GM18517 (cell line): ENCODE results near the gene DGAT2.
A peak's percentile ranks its signal among the peaks of the same experiment; 100 is the strongest.

ENCODE experiments used
- ATAC-seq: cut with Tn5 transposase; IDR thresholded peaks from one replicate; pipeline ENCODE4 v1.9.1; 2021; ENCODE audit warnings: mild to moderate bottlenecking, moderate library complexity; ENCODE audit not compliant: unreplicated experiment

DGAT2 gene

GRCh38 chr11:75821202-75821601 is 52.6 kb downstream of the DGAT2 start:
- no peak for ATAC-seq

GRCh38 chr11:75822541-75822940 is 54.0 kb downstream of the DGAT2 start:
- no peak for ATAC-seq

DNA sequence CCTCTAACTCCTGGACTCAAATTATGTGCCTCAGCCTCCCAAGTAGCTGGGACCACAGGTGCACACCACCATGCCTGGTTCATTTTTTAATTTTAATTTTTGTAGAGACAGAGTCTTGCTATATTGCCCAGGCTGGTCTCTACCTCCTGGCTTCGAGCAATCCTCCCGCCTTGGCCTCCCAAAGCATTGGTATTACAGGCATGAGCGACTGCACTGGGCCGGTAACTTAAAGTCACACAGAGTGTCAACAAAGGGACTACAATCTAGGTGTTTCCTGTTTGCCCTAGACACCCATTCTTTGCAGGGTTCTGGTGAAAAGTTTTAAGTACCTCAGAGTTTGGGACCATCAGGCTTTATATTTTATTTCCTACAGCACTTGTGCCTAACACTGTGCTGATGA is 54.8 kb downstream of the DGAT2 start:
- no peak for ATAC-seq

DNA sequence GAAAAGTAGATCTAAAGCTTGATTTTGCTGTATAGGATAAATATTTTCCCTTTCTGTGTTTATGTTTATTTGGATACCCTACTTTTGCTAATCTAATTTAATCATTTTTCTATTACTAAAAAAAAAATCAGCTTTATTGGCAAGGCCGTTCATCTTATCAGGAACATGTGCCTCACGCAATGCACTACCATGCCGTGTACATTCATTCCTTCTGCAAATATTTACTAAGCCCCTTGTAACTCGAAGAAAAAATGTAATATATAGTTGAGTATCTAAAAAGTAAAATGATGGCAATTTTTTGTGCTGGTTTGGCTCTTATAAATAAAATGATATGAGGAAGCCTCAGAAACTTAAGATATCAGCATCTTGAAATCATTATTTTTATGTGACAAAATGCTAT is 55.4 kb downstream of the DGAT2 start:
- ATAC-seq, result peak; percentile 1

DNA sequence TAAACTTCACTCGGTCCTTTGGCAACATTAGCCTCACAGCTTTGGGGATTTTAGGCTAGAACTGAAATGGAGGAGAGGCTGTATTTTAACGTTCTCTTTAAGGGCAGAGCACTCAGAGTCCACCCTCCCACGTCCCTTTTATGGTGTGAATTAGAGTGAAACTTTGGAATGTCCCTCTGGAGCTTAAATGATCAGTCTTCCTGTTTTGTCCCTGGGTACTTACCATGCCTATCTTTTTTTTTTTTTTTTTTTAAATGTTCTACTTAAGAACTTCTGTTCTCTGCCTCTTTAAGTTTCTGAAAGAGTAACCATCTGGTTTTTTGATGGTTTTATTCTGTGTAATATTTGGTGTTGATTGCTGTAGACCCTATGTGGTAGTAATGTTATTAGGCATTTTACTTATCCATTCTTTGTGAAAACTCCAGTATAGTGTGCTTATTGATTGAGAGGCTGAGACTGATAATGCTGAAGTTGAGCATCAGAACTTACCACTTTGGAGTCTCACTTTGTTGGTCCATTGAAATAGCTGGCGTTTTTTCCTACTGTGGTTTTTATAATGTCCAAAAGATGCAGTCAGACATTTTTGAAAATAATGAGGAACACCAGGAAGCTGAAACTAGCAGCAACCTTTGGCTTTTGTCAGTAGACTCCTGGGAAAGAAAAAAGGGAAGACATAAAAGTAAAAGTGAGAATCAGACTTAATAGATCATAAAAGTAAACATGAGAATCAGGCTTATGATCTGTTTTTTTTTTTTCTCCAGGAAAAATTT is 58.1 kb downstream of the DGAT2 start:
- ATAC-seq, result no peak

DNA sequence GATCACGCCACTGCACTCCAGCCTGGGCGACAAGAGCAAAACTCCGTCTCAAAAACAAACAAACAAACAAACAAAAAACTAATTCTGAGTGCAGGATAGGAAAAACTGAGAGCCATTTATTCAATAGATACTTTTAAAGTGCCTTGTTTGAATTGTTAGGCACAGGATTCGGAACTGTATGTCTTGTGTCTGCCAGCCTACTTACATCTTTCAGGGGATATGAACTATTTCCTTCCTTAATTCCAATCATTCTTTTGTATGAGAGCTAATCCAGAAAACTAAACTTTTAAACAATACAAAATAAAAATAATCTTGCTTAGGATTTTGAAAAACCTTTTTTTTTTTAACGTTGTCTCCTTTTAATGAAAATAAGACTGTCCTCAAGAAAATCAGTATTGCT is 59.0 kb downstream of the DGAT2 start:
- no peak for ATAC-seq

- ATAC-seq, result no peak
These were observed 63.4 kb downstream of the DGAT2 start for GRCh38 chr11:75831915-75832502.

DNA sequence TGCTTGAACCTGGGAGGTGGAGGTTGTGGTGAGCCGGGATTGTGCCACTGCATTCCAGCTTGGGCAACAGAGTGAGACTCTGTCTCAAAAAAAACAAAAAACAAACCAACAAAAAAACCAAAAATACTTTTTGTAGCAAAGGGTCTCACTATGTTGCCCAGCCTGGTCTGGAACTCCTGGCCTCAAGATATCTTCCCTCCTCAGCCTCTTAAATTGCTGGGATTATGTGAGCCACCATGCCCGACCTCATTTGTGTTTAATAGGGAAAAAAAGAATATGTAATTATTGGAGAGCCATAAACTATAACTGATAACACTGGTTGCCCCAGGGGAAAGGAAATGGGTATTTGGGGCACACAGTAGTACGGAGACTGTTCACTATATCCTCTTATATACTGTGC is 66.2 kb downstream of the DGAT2 start:
- no peak for ATAC-seq

- ATAC-seq, result no peak
These were observed 67.8 kb downstream of the DGAT2 start for GRCh38 chr11:75836417-75836816.

DNA sequence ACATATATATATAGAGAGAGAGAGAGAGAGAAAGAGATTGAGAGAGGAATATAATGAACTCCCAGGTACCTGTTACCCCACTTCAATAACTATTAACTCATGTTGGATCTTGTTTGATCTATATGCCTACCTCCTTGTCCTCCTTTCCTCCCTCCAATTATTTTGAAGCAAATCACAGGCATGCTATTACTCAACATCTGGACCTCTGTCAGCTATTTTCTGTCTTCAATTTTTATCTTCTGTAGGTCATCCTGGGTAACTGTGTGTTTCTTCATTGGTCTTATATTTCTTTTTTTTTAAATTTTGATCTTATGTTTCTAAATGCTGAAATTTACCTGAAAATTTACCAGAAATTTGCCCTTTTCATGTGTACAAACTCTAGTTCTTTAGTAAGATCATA is 71.3 kb downstream of the DGAT2 start:
- ATAC-seq, result no peak

GRCh38 chr11:75840522-75840921 is 71.9 kb downstream of the DGAT2 start:
- no peak for ATAC-seq

DNA sequence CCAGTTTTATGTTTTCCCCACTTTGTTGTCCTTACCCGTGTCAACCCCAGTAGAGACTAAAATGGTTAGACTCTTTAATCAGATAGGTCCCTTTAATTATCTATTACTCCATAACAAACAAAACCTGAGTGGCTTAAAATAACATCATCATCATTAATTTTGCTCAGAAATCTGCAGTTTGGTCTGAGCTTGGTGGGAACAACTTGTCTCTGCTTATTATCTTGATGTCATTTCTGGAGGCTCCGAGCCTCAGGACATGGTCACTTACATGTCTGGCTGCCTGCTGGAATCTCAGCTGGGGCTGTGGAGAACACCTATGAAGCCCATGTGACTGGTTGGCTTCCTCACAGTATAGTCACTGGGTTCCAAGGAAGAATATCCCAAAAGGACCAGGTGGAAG is 73.2 kb downstream of the DGAT2 start:
- ATAC-seq, result no peak

DNA sequence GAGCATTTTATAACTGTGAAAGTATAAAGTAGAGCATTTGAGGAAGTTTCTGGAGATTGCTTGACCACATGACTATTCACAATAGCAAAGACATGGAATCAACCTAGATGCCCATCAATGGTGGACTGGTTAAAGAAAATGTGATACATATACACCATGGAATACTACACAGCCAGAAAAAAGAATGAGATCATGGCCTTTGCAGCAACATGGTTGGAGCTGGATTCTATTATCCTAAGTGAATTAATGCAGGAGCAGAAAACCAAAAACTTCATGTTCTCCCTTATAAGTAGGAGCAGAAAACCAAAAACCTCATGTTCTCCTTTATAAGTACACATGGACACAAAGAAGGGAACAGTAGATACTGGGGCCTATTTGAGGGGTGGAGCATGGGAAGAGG is 76.7 kb downstream of the DGAT2 start:
- ATAC-seq, result no peak

DNA sequence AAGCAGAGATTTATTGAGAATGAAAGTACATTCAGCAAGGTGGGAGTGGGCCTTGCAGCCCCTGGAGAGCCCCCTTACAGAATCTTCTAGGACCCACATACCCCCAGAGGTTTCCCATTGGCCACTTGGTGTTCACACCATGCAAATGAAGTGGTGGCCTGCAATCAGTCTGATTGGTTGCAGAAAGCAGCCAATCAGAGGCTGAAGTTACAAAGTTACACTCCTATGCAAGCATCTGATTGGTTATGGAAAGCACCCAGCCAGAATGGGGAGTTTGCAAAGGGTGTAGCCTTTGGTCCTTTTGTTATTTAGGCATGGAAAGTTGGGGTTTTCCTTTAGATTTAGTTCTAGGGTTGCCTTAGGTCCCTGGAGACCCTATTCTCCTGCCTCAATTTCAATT is 81.3 kb downstream of the DGAT2 start:
- no peak for ATAC-seq

GRCh38 chr11:75850787-75851186 is 82.2 kb downstream of the DGAT2 start:
- no peak for ATAC-seq
